Raji (cell line): ENCODE results near the gene GRAP2.

ENCODE experiments used
- POLR2A ChIP-seq: IDR thresholded peaks from 2 replicates; pipeline ENCODE4 v1.6.1; 2011; ENCODE audit warnings: low read depth, low read length, control low read depth; ENCODE audit not compliant: insufficient read depth

Gene GRAP2

DNA sequence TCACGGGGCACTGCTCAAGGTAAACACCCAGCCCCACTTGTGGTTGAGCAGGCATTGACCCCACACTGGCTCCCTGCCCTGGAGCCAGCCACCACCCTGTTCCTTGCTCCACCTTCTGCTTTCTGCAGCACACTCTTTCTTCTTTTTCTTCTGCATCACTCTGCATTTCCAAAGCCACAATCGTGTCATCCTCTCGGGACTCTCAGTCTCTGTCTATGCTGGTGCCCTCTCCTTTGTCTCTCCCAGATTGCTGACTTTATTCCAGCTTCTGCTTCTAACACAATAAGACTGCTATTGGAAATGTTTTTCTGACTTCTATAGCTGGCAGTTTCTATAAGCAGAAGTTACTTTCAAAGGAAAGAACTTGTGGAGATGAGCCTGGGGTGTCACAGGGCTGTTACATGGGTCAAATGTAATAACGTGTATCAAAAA is 14.4 kb downstream of the GRAP2 start:
- no peak for TF ChIP-seq POLR2A

DNA sequence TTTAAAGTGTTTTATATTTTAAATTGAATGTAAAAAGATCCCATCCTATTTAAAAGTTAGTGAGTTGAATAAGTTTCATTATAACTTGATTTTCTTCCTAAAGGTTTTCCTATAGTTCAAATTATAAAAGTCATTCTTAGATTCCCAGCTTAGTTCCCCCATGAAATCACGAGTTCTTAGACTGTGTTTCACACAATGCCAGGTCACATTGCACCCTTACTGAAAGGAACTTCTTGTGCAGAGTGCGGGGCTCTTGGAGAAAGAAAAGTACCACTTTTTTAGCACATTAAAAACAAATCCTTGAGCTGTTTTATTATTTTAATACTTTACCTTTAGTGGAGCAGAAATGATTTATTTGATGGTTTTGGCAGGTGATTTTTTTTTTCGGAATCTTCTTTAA is 15.6 kb downstream of the GRAP2 start:
- no peak for TF ChIP-seq POLR2A

DNA sequence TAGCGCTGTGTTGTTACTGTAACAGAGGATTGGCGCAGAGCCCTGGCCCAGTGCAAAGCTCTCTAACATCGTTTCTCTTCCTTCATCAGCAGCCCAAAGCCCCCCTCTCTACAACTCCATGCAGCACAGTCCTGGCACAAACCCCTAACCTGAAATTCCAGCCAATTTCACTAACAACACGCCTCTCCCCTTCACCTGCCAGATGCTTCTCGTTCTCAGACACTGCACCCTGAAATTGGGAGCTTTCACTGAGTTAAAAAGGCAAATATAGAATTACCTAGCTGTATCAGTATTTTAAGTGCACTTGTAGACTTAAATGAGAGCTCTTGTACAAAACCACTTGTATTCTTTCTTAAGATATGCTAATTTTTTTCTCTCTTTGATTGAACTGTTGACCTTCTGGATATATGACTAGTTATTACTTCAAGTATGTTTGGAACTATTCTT is 16.3 kb downstream of the GRAP2 start:
- TF ChIP-seq POLR2A = no peak

DNA sequence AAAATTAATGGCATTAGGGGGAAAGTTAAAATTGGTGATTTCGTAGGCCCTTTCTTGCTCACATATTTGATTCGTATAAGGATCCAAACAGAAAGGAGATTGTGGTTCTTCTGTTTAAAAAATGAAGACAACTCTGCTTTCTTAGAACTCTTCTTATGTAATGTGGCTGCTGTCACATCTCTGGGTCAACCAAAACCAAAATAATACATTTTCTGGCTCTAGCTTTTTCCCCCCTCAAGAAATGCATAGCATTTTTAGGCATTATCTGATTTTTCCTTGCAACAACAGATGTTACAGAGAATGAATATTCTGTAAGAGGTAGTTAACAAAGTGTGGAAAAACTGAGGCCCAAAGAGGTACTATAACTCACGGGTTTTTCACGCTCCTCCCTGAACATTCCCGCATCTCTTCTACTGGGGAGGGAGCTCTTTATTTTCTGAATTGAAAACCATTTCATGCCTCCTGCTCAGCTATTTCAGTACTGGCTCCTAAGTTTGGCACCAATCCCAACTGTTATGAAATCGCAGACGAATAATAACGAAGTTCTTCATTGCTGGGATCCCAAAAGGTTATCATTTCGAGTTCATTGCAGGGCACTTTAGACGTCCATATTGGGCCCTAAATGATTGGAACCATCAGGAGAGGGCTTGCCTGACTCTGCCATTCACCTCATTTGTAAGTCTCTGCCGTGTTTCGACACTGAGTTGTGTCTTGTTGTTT is 17.1 kb downstream of the GRAP2 start:
- TF ChIP-seq POLR2A = no peak

DNA sequence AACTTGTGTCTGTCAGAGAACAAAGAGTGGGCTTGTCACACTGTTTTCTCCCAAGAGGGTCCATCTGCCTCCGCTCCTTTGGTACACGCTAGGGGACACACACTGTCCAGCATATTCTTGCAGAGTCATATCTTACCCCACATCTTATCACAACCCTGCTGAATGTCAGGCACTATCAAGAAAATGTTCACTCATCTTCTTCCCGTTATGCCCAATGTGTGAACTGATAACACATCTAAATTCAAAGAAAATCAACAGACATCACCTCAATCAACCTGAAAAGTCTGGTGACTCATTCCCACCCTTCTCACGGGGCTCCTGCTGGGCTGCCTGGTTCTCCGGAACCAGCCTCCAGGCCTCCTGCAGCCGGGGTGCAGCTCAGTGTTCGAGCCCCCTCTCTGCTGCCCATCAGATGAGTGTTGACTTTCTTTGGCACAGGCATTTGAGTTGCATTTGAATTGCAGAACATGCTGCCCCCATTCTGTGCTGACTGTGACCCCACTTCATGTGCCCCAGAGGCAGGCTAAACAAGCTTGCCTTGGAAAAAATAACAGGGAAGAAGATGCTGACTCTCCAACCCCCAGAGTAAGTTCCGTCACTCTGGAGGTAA is 19.4 kb downstream of the GRAP2 start:
- TF ChIP-seq POLR2A = no peak

DNA sequence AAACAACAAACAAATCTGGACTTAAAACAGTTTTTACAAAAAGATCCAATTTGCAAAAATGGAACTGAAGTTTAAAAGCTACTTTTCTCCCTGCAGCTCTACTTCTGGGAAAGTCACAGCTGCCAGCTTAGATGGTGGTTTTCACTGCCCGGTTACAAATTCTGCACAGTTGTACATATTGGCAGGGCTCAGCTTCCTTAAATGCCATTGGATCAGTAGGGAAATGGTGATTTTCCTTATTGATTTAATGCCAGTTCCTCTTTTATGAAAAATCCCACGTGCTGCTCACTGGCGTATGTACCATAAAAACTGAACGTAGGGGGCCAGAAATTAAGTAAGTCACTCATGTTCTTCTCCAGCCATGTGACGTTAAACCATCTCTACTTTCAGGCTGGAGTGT is 22.8 kb downstream of the GRAP2 start:
- TF ChIP-seq POLR2A = no peak

DNA sequence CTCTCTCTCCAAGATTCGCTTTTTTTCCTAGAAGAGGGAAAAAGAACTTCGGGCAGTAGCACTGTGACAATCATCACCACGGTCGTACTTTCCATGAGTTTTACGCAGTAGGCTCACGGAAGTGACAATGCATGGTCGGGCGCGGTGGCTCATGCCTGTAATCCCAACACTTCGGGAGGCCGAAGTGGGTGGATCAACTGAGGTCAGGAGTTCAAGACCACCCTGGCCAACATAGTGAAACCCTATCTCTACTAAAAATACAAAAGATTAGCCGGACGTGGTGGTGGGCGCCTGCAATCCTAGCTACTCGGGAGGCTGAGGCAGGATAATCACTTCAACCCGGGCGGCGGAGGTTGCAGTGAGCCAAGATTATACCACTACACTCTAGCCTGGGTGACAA is 23.4 kb downstream of the GRAP2 start:
- TF ChIP-seq POLR2A = no peak

DNA sequence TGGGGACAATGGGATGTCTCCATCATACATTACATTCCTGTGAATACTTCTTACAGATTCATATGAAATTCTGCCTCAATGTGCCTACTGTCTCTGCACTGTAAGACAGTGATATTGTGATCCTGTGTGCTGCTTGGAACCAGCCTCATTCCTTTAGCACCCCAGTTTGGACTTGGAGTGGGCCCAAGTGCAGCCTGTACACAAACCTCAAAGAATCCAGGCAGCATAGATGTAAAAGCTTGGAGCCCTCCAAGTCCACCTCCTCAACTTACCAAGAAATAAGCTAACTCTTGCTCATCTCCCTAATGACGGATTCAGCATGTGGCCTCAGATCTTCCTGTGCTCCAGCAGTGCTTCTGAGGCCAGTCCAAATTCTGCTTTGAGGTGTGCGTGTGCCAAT is 24.4 kb downstream of the GRAP2 start:
- TF ChIP-seq POLR2A = no peak

DNA sequence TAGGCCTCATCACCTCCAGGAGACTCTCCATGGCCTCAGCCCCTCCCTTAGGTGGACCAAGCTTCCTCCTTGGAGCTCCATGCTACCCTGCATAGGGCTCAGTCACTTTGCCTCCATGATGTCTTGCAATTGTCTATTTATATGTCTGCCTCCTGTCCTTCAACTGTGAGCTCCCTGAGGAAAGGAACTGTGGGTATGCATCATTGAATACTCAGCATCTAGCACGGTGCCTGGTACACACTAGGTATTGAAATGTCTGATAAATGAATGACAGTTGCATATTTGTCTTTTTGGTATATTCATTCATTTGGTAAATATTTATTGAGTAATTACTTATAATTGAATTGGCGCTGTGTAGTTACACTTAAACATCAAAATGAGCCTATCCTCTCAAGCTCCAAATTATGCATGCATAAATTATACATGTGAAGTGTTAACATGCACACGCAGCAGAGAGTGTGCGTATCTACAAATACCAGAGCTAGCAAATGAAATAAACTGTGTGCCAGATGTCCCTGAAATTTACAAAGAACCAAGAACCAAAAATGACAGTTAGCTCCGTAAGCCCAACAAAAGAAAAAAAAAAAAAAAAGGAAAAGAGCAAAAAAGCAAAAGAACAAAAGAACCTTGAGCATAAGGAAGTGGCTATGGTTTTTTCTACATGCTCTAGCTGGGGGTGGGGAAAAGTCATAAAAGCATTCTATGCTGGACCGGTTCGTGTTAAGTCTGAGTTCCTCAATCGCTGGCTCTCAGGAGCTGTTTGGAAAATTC is 25.2 kb downstream of the GRAP2 start:
- no peak for TF ChIP-seq POLR2A

DNA sequence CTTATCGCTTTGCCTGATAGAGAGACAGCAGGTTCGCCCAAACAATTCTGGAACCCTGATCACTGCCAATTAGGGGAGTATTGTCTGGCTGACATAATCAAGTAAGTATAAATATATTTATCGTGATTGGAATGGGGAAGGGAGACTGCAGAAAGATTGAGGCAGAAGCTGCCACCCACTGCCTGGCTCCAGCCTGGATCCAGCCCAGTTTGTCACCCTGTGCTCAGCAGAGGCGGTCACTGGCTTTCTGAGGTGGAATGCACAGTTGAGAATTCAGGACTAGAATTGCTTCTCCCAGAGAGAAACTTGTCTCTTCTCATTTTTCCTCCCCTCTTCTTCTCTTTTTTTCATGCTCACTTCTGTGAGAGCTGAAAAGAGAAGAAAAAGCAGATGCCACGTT is 25.9 kb downstream of the GRAP2 start:
- TF ChIP-seq POLR2A = no peak

DNA sequence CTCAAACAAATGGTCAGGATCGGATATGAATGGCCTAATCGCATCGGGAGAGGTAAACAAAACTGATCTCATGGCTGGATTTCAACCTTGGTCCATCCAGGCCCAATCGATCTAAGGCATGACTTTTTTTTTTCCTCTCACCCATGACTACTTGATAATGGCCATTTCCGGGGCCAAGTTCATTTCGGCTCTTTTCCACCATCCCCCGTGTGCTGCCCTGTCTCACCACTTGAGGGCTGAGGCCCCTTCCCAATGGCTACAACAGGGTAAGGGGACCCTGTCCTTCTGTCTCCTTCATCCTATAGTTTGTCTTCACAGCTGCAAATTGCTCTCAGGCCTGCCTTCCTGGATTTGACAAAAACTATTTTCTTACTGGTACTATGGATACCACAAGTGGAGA is 26.7 kb downstream of the GRAP2 start:
- no peak for TF ChIP-seq POLR2A

DNA sequence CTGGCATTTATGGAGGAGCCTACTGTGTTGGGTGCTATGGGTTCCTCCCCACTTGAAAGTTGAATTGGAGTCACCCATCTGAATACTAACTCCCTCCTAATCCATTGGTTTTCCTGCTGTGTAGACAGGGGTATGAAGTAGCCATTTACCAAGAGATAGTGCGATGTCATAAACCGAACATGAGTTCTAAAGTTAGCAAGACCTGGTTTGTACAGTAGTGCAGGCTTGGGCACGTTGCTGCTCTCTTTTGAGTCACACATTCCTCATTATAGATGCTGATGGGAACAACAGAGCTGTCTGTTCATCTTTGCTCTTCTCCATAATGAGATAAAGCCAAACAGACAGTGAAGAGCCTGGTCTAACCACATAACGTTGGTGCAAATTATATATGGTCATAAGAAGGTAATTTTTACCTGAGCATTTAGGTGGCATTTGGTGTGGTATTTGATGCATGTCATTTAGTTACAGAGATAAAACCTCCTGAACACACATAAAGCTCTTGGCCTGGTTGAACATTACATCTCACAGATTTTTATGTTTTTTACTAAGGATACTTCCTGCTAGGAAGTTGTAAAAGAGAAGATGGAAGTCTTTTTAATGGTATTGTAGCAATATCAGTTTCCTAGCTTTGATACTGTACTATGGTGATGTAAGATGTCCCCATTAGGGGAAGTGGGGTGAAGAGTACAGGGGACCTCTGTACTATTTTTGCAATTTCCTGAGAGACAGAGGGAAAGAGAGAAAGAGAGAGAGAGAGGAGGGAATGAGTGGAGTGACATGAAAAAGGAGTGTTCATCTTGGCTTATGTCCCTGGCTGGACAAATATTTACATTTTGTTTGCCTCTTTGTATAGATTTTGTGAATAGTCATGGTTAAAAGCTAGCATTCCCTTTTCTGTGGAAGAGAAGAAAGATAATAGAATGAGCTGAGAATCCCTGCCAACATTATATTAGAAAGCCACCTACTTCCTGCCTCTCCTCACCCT is 27.9 kb downstream of the GRAP2 start:
- no peak for TF ChIP-seq POLR2A

DNA sequence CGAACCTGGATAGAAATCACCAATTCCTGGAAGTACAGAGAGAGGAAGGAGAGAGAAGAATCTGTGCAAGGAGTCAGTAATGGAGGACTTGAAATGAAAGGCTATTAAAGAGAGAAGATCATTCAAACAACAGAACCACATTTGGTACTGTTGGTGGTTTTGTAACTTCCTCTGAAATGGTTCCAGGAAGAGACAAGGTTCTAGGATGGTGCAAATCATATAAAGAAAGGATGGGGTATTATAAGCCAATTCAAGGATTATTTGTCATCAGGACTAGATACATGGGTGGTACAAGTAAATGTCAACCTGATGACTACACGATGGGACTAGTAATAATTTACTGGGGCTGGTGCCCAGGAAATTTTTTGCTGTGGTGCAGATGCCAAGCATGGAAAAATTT is 30.4 kb downstream of the GRAP2 start:
- no peak for TF ChIP-seq POLR2A

DNA sequence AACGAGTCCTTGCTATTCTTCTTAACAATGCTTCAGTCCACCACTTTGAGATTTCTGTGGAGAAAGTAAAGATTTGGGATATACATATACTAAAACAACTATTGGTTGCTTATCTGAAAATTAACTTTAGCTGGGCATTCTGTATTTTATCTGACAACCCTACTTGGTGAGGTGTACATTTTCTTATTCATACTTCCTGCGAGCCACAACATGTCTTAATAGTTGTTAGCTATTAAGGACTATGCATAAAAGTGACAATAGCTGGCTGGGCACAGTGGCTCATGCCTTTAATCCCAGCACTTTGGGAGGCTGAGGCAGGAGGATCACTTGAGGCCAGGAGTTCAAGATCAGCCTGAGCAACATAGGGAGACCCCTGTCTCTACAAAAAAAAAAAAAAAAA is 31.3 kb downstream of the GRAP2 start:
- TF ChIP-seq POLR2A = no peak

DNA sequence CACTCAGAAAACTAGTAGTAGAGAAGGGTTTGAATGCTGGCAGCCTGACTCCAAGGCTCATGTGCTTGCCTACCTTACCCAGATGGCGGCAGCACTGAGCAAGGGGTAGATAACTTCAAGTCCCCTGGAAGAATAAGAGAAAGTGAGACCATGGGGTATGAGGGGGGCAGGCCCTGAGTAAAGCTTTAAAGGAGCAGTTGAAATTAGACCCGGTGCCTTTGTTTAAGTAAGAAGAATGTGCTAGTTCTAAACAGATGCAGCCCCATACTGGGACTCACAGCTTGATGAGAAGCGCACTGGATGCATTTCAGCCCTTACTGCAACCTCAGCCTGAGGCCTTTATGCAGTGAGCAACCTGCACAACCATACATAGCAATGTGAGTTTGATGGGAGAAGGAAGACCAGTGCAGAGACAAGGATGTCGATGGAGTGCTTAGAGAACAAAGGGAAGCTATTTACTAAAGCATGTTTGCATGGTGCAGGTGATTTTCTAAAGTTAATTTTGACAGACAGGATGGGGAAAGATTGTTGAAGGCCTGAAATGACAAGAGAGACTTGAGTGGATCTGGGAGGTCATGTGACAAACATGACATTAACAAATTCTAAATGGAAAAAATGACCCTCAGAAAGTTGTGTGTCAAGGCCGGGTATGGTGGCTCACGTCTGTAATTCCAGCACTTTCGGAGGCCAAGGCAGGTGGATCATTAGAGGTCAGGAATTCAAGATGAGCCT is 32.2 kb downstream of the GRAP2 start:
- no peak for TF ChIP-seq POLR2A

DNA sequence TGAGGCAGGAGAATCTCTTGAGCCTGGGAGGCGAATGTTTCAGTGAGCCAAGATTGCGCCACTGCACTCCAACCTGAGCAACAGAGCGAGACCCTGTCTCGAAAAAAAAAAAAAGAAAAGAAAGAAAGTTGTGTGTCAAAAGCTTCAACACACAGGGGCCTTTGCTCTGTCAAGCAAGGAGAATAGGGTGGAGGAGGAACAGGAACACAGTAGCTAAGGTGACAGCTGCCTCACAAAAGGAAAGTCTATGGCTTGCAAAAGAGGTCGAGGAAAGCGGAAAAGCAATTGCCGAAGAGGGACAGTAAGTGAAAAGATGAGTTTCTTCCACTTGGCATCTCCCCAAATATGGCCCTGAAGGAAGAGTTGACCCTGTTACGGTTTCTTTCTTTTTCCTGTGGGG is 32.9 kb downstream of the GRAP2 start:
- no peak for TF ChIP-seq POLR2A
